Neural cell (in vitro differentiated cells): ENCODE measurements around the gene TM9SF3. TPM values are rescaled to one million over a fixed set of nuclear protein-coding genes. Genes with fewer than 3 reads are reported as not detected.

Experiments
- H2AFZ ChIP-seq: fragments of 200-600, 300-800 bp; sonication (generic), shearing (Covaris generic); 2 replicates; pipeline ENCODE4 v1.6.0; 2014; ENCODE audit warnings: low read depth, mild to moderate bottlenecking, antibody characterized with exemption, low read length, moderate library complexity
- H3F3A ChIP-seq: fragments of 200-600 bp; shearing (Covaris generic); 2 replicates; pipeline ENCODE4 v1.6.1; 2016; ENCODE audit warnings: mild to moderate bottlenecking, moderate library complexity, mixed read lengths, antibody characterized with exemption, low read length; ENCODE audit not compliant: insufficient read depth, poor library complexity, severe bottlenecking
- H3K27ac ChIP-seq: fragments of 200-600, 300-800 bp; sonication (generic), shearing (Covaris generic); 2 replicates; pipeline ENCODE4 v1.5.1; 2014; ENCODE audit warnings: mild to moderate bottlenecking, low read length, moderate library complexity
- H3K27me3 ChIP-seq: fragments of 300-800, 200-600 bp; sonication (generic), shearing (Covaris generic); 2 replicates; pipeline ENCODE4 v1.6.0; 2014; ENCODE audit warnings: mild to moderate bottlenecking, low read depth, low read length, moderate library complexity; ENCODE audit not compliant: insufficient read depth
- H3K36me3 ChIP-seq: fragments of 300-800, 200-600 bp; sonication (generic), shearing (Covaris generic); 2 replicates; pipeline ENCODE4 v1.5.1; 2014; ENCODE audit warnings: mild to moderate bottlenecking, antibody characterized with exemption, low read length, moderate library complexity; ENCODE audit not compliant: insufficient read depth
- H3K4me2 ChIP-seq: fragments of 300-800, 200-600 bp; sonication (generic), shearing (Covaris generic); 2 replicates; pipeline ENCODE4 v1.6.0; 2014; ENCODE audit warnings: mild to moderate bottlenecking, low read length
- H3K4me3 ChIP-seq: fragments of 300-800, 200-600 bp; sonication (generic), shearing (Covaris generic); 2 replicates; pipeline ENCODE4 v1.5.1; 2014; ENCODE audit warnings: mild to moderate bottlenecking, low read length, moderate library complexity
- H3K79me2 ChIP-seq: fragments of 200-600 bp; shearing (Covaris generic); replicated peaks from 2 replicates; pipeline ENCODE4 v1.6.0; 2014; ENCODE audit warnings: mild to moderate bottlenecking, low read length, moderate library complexity; ENCODE audit not compliant: insufficient read depth
- H3K9ac ChIP-seq: fragments of 300-800, 200-600 bp; sonication (generic), shearing (Covaris generic); 2 replicates; pipeline ENCODE4 v1.6.1; 2016; ENCODE audit warnings: mild to moderate bottlenecking, low read length, mixed read lengths
- H3K9me2 ChIP-seq: fragments of 200-600 bp; shearing (Covaris generic); 2 replicates; pipeline ENCODE4 v1.6.1; 2016; ENCODE audit warnings: mild to moderate bottlenecking, low read length, mixed read lengths; ENCODE audit not compliant: insufficient read depth
- H3K9me3 ChIP-seq: fragments of 200-600, 300-800 bp; sonication (generic), shearing (Covaris generic); 2 replicates; pipeline ENCODE4 v1.6.1; 2016; ENCODE audit warnings: mild to moderate bottlenecking, mixed run types, low read length, moderate library complexity, mixed read lengths
- H4K20me1 ChIP-seq: fragments of 200-600 bp; shearing (Covaris generic); 2 replicates; pipeline ENCODE4 v1.6.1; 2016; ENCODE audit warnings: mild to moderate bottlenecking, mixed run types; ENCODE audit not compliant: insufficient read depth
- CTCF ChIP-seq: fragments of 450-650 bp; IDR thresholded peaks from 2 replicates; pipeline ENCODE4 v1.5.1; 2014; ENCODE audit warnings: antibody characterized with exemption, mild to moderate bottlenecking, moderate library complexity; ENCODE audit not compliant: poor library complexity, severe bottlenecking
- EP300 ChIP-seq: fragments of 450-650 bp; conservative IDR thresholded peaks from 2 replicates; pipeline ENCODE4 v1.6.1; 2014; ENCODE audit warnings: antibody characterized with exemption, mild to moderate bottlenecking, moderate library complexity; ENCODE audit not compliant: poor library complexity, severe bottlenecking
- EZH2 ChIP-seq: fragments of 200-600, 300-800 bp; shearing (Covaris generic), sonication (generic); IDR thresholded peaks from 2 replicates; pipeline ENCODE4 v1.6.1; 2014; ENCODE audit warnings: antibody characterized with exemption, low read length, borderline replicate concordance, mild to moderate bottlenecking; ENCODE audit not compliant: insufficient read depth, poor library complexity, severe bottlenecking
- MXI1 ChIP-seq: fragments of 450-650 bp; conservative IDR thresholded peaks from 2 replicates; pipeline ENCODE4 v1.6.1; 2014; ENCODE audit warnings: antibody characterized with exemption, mild to moderate bottlenecking; ENCODE audit not compliant: poor library complexity, severe bottlenecking
- POLR2AphosphoS5 ChIP-seq: IDR thresholded peaks from 2 replicates; pipeline ENCODE4 v1.6.1; 2012
- RAD21 ChIP-seq: fragments of 450-650 bp; conservative IDR thresholded peaks from 2 replicates; pipeline ENCODE4 v1.6.1; 2014; ENCODE audit warnings: antibody characterized with exemption, mild to moderate bottlenecking, moderate library complexity
- REST ChIP-seq: IDR thresholded peaks from 2 replicates; pipeline ENCODE4 v1.6.1; 2012; ENCODE audit warnings: borderline replicate concordance
- SMC3 ChIP-seq: fragments of 450-650 bp; conservative IDR thresholded peaks from 2 replicates; pipeline ENCODE4 v1.6.1; 2014; ENCODE audit warnings: antibody characterized with exemption, mild to moderate bottlenecking, moderate library complexity; ENCODE audit not compliant: poor library complexity
- TAF1 ChIP-seq: IDR thresholded peaks from 2 replicates; pipeline ENCODE4 v1.6.1; 2012; ENCODE audit warnings: low read depth
- polyA plus RNA-seq: library from polyadenylated mRNA; depleted of rRNA; stranded (reverse); fragments of >200 nt; gene quantifications from 2 replicates; pipeline ENCODE4 v1.2.3, GENCODE V29; 2014

TM9SF3 gene
- polyA plus RNA-seq, 1 donor from 2014 or later: 66.4 TPM

- no peaks in the 10 kb centered on the region for H3K36me3 ChIP-seq
- H3K4me3 ChIP-seq: no peak overlapping the region
- TF ChIP-seq TAF1 (no peak), CTCF (no peak), SMC3 (no peak), MXI1 (no peak), POLR2AphosphoS5 (no peak), EP300 (no peak)
- no peaks in the 10 kb centered on the region for H3K9me2 ChIP-seq
- H3F3A ChIP-seq: no peaks in the 10 kb centered on the region
- H3K27me3 ChIP-seq: no peaks in the 10 kb centered on the region
- H3K79me2 ChIP-seq: no peaks in the 10 kb centered on the region
- no peak overlapping the region for H3K9ac ChIP-seq
- H4K20me1 ChIP-seq: no peaks in the 10 kb centered on the region
- no peak overlapping the region for H2AFZ ChIP-seq
- no peaks in the 10 kb centered on the region for H3K9me3 ChIP-seq
- no peak overlapping the region for H3K27ac ChIP-seq
- no peak overlapping the region for H3K4me2 ChIP-seq
Observed at GRCh38 chr10:96622013-96622787, 35.4 kb upstream of the TM9SF3 start.

DNA sequence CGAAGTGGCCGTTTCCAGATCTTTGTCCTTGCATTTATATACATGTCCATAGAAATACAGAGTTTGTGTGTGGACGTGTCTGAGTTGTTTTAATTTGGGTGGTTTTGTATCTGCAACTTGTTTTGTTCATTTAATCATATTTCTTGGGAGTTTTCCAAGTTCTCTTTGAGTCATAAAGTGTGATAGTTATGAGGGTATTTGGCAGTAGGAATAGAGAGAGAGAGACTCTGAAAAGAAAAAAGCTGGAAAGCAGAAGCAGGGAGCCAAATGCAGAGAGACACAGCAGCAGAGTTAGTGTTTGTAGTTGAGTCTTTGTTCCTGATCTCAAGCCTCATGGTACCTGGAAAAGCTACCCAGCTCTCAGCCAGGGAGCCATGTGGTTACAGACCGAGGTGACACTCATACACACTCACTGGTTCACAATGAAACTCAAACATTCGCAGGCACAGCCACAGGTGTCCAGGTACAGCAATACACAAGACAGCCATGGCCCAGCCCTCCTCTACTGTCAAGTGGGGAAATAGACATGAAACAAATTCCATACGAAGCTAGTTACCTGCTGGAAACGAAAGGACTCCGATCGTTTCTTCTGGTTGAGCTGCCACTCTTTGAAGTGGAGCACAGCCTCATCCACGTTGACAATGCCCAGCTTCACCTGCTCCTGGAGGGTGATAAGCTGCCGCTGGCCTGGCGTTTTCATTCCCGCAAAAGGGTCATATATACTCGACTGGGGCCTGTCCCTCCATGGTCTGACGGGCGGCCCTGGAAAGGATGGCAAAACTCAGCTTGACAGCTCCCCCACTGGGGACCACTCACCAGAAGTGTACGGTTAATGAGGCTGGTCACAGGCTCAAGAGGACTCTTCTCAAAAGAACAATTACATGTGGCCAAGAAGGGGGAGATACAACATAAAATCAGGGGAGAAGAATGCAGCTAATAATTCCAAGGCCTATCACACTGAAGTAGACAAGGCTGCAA is 33.3 kb upstream of the TM9SF3 start:
- no peaks in the 10 kb centered on the region for H3K27me3 ChIP-seq

More for the DNA sequence above, 33.3 kb upstream of the TM9SF3 start:
- no peak overlapping the region for H3K4me3 ChIP-seq
- H3K4me2 ChIP-seq: no peak overlapping the region
- no peak overlapping the region for H2AFZ ChIP-seq
- TF ChIP-seq EP300: no peak
- TF ChIP-seq CTCF: no peak
- no peak for TF ChIP-seq TAF1
- TF ChIP-seq SMC3: no peak
- TF ChIP-seq EZH2: no peak
- no peak for TF ChIP-seq RAD21
- no peak for TF ChIP-seq MXI1
- no peak for TF ChIP-seq REST
- no peak for TF ChIP-seq POLR2AphosphoS5
- H3K9me3 ChIP-seq: no peaks in the 10 kb centered on the region
- no peaks in the 10 kb centered on the region for H3F3A ChIP-seq
- no peaks in the 10 kb centered on the region for H3K9me2 ChIP-seq
- H4K20me1 ChIP-seq: no peaks in the 10 kb centered on the region
- H3K9ac ChIP-seq: no peak overlapping the region
- no peaks in the 10 kb centered on the region for H3K36me3 ChIP-seq
- H3K79me2 ChIP-seq: no peaks in the 10 kb centered on the region
- H3K27ac ChIP-seq: no peak overlapping the region
